ENCODE results near the gene KCNMB2.

DNA sequence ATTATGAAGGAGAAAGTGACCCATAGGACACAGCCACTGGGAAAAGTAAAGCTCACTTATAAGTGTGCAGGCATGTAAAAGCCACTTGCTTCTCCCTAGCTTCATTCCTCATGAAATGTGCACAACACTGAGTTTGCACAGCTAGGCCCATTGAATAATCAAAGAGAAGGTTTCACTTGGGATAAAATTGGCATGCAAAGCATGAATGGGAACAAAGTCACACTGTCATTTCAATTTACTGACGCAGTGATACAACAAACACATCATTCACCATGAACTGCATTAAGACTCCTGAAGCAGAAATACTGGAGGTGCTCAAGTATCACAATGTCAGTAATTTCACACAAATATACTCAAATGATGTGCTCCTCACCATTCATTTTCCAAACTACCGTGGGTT lies 61.1 kb downstream of the KCNMB2 start:
- TF ChIP-seq POLR2AphosphoS5 (IDR thresholded peaks at IDR 0.05; ENCODE audit: low read depth, low read length) (no peak), RAD21 (IDR thresholded peaks at IDR 0.05; ENCODE audit: low read length) (no peak), TAF1 (IDR thresholded peaks at IDR 0.05; ENCODE audit: borderline replicate concordance, low read depth, low read length) (no peak)
- TF ChIP-seq, protein P1, sequence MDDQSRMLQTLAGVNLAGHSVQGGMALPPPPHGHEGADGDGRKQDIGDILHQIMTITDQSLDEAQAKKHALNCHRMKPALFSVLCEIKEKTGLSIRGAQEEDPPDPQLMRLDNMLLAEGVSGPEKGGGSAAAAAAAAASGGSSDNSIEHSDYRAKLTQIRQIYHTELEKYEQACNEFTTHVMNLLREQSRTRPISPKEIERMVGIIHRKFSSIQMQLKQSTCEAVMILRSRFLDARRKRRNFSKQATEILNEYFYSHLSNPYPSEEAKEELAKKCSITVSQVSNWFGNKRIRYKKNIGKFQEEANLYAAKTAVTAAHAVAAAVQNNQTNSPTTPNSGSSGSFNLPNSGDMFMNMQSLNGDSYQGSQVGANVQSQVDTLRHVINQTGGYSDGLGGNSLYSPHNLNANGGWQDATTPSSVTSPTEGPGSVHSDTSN (IDR thresholded peaks at IDR 0.05) = no peak

All from SK-N-SH (cell line).